ENCODE measurements around the gene SLC25A51. TPM values are rescaled to one million over a fixed set of nuclear protein-coding genes. Genes with fewer than 3 reads are reported as not detected.

The SLC25A51 gene
- total RNA-seq, 1 donor from 2014 or later = 93.1 TPM

DNA sequence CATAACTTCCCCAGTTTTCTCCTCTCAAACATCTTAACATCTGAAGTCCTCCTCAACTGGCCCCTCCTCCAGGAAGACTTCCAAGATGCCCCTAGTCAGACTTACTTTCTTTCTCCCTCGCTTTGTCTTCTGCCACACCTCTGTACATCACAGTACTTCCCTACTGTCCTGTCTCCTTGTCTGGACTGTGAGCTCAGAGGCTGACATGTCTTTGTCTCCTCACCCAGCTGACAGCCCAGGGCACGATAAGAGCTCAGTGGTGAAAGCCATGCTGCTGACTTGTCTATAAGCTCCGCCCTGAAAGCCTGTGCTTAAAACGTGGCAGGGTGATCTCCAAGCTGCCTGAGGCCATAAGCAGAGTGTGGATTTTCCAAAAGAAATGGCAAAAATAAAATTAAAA lies 33.0 kb upstream of the SLC25A51 start:
- DNase-seq = no peak

DNA sequence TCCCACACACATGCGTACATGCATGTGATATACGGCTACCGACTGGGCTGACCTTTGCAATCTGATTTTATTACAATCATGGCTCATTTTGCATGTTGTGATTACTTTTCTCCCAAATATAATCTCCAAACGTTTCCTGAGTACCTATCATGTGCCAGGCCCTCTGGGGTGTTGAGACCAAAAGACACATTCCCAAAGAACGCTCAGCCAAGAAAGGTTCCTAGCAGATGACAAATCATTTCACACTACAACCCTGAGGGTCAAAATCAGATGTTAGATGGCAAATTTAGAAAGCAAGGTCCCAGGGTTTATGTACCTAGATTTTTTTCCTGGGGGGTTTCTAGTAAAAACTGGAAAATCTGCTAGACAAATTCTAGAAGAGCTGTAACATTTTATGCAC lies 32.4 kb upstream of the SLC25A51 start:
- no peak for DNase-seq

DNA sequence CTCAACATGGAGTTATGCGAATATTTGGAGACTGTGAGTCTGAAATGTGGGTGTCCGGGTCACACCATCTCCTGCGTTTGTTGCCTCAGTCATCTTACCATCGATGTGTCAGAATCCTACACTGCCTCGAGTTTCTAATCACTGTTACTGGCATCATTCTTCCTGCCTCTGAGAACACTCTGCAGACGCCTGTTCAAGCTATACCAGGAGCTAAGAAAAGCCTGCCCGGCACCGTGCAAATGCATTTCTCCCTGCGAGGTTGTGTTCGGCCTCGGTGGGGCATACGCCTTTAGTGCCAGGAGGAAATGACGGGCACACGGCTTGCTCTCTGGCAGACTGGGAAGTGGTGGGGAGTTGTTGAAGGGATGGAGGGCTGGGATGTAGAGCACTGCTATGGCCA lies 31.2 kb upstream of the SLC25A51 start:
- no peak for DNase-seq

DNA sequence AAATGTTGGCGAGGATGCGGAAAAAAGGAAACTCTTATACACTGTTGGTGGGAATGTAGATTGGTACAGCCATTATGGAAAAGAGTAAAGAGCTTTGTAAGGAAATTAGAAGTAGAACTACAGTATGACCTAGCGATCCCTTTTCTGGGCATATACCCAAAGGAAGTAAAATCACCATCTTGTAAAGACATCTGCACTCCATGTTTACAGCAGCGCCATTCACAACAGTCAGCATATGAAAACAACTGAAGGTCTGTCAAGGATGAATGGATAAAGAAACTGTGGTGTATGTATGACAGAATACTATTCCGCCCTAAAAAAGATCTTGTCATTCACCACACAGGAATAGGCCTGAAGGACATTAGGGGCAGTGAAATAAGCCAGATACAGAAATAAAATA lies 27.7 kb upstream of the SLC25A51 start:
- peak; percentile 36 for DNase-seq

DNA sequence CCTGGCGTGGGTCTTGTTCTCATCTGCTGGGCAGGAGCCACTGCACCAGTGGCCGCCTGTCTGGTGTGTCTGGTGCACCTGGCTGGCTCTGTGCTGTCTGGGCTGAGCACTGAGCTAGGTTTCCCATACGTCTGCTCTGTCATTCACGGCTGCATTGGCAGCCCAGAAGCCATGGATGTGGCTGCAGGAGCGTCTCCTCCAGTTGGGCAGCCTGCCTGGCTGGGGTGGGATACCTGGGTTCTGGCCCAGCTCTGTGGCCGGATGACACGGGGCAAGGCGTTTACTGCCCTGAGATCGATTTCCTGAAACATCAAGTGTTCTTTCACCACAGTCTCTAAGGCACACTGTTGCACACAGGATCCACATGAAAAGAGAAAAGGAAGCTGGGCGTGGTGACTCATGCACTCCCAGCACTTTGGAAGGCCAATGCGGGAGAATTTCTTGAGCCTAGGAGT lies 25.5 kb upstream of the SLC25A51 start:
- DNase-seq = peak; percentile 88

DNA sequence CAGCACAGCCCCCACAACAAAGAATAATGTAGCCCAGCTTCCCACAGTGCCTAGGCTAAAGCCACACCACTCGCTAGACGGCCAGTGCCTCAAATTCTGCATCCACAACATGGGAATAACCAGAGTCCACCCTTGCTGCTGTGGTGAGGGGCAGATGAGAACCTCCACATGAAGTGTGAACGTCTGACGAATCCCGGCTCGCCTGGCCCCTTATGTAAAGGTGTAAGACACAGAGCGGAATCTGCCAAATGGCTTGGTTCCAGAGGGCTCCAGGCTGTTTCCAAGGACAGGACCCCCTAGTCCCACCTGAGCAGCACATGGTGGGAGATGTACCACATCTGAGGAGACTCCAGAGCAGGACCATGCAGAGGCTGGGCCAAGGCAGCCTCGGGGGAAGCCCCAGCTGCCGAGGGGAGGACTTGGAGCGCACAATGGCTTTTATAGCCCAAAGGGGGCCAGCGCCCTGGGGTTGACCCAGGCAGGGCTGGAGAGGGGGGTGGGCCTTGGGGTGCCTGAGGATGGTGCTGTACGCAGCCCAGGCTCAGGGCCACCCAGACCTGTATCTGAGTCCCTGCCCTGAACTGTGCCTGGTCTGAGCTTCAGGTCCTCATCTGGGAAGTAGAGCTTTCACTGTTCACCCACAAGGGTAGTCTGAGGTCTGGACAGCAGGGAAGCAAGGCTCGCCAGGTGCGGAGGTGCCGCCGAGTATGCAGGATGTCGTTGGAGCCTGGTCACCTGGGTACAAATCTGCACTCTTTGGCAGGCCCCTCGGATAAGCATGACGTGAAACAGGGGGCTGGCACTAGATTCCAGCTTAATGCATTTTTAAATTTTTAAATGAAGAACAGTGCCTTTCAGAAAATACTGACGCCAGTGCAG lies 24.9 kb upstream of the SLC25A51 start:
- no peak for DNase-seq

DNA sequence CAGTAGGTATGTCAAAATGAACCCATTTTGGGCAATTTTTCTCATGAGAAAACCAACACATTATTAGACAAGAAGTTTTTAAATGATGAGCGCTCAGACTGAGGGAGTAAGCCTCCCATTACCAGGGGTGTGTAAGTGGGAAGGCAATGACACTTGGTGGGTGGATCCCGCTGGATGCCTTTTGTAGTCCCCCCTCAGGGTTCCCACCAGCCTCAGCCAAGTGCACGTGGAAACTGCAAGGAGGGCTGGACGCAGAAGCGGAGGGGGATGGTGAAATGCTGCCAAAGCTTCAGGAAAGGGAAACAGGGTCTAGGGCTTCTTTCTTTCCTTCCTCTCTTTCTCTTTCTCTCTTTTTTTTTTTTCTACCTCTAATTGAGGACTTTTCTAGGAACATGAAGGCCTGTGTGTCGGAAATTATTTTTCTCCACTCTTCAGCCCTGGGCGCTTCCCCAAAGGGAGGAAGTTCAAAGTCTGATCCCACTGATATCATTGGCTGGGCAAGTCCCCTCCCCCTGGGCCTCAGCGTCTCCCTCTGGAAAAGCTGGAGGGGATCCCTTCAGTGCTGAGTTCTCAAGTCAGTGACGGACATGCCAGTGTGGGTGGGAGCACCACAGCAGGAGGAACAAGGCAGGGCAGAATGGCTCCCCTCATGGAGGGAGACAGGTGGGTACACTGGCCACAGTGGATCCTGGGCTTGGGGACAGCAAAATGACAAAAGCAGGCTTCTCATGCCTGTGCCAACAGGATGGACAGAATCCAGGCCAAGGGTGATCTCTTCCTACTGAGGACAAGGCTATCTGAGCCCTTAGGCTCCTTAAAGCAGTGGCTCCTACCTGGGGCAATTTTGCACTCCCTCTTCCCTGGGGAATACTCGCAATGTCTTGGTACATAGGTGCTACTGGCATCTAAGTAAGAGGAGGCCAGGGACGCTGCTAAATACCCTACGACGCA lies 23.9 kb upstream of the SLC25A51 start:
- DNase-seq = no peak

DNA sequence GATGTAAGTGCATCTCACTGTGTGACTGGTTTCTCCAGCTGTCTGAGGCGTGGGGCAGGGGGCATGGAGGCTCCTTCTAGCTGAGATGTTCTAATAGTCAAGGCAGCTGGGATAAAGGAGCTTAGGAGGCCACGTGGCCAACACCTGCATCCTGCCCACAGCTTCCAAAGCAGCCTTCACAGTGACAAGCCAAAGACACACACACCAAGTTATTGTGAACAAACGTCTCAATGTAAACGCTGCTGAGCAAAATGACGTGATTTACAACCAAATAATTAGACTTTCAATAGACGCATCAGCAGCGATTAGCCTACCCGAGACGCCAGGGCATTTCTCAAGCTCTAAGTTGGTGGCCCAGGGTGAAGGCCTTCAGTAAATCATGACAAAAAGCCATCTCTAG lies 23.2 kb upstream of the SLC25A51 start:
- DNase-seq = peak; percentile 43

DNA sequence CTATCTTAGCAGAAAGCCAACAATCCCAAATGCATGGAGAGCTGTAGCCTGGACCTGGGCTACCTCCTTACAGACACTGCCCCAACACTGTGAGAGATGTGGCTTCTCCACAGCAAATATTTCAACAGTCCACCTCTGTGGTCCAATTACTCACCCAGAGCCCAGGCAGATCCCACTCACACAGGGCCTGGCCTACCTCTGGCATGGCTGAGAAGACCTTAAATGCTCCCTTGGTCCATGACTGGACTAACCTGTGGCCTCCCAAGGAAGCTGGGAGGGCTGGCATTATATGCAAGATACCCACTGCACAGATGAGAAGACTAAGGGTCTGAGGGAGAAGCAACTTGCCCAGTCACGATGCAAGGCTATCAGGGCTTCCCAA lies 22.8 kb upstream of the SLC25A51 start:
- DNase-seq = no peak

DNA sequence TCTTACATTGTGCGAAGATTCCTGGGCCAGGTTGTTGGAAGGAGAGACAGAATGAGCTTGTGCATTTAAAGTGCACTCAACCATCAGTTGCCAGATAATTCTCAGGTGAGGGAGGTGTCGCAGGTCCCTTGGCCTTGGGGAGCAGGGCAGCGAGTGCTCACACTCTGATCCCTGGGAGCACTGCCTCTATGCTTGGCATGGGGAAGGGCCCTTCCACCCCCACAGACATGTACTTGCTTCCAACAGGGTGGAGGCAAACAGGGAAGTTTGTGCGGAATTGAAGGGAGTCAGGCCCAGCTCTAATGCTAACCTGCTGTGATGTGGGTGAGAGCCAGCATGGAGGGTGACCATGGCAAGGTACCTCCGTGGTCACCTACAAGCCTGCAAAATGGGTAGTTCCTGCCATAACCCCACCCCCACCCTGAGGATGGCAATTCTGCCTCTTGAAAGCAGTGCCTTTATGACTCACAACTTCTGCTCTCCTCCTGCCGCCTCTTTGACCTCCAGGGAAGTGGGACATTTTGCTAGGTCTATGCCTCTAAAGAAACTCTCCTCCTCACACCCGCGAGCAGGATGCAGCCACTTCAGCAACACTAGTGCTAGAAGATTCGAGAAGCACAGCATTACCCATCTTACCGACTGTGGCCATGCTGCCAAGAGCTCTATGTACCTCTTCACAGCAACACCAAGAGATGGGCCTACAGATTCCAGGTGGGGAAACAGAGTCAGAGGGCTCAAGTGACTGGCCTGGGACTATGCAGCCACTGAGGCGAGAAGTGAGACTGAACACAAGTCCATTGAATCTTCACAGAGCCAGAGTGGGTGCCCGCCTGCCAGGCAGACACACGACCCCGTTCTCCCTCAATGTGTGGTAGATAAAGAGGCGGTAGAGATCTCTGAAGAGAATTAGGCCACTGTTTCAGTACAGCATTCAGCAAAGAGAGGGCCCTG lies 22.1 kb upstream of the SLC25A51 start:
- DNase-seq = peak; percentile 52

DNA sequence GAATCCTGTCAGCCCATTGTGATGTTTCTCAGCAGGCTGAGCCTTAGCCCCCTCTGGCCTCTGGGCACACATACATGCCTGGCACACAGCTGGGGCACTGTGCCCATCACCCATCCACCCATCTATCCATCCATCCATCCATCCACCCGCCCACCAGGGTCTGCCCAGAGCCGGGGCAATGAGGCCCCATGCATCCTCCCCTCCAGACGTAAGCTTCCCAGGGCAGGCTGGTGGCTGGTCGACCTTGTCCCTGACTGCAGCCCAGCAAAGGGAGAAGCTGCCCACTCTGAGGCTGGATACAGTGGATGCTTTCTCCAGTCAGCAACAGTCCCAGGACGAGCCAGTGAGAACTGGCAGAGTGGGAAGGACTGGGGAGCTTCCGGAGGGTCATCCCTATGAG lies 21.1 kb upstream of the SLC25A51 start:
- DNase-seq = no peak

DNA sequence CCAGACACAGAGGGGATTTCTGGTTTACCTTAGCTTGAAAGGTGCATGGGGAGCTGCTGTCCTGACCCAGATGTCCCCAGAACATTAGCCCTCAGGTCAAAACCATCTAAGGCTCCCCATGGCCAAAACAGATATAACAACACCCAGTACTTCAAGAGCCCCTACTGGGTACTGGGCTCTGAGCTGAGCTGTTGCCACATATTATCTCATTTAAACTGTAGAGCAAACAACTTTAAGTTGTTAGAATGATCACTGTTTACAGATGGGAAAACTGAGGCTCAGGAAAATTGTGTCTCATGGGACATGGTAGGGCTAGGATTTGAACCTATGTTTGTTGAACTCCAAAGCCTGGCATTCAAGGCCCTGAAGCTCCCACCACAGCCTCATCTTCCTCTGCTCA lies 20.6 kb upstream of the SLC25A51 start:
- no peak for DNase-seq

DNA sequence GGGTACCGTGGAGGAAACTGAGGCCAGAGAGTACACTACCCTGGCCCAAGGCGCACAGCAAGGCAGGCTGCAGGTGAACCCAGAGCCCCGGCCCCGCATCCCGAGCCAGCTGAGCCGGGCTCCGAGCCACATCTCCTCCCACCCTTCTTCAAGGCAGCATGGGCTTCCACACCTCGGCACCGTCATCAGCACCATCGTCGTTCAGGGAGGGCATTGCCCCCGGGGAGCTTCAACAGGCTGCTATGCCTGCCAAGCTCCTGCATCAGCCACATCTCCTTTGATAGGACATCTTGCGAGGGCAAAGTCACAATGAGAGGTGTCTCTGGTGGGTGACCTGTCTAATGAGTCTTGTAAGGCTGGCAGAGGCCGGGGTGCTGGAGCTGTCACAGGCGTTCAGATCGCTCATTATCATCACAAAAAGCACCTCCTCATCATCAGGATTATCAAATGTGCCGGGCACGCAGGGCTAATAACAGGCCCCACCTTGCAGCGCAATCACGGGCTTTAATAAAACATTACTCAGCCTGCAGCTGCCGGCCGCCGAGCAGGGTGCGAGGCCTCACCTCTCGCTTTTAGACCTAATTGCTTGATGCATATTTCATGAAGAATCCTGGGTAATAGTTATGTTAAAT lies 20.0 kb upstream of the SLC25A51 start:
- no peak for DNase-seq

DNA sequence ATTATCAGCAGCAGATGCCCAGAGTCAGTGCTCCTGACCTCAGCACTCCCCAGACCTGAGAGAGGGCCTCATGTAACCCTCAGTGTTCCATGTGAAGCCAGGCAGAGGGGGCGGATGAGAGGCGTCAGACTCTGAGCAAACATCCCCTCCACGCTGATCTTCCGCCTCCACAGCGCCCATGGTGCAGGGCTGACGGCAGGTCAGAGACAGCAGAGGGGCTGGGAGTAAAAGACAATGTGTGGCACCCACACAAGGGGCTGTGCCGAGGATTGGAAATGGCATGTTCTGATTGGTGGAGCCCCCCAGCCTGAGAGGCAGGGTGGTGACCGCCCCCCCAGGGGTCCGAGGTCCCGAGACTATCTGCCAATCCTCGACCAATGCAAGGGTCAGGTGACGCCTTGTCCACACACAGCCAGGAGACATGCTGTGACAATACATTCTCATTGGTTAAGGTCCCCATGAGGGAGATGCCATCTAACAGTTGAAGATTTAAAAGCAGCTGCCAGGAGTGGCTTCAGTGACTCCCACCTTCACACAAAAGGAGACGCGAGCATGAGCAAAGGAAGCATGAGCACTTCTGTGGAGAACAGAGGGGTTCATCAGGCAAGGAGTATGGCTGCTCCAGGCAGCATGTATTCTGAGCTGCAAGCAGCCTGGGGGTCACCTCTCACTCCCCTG lies 19.3 kb upstream of the SLC25A51 start:
- no peak for DNase-seq

DNA sequence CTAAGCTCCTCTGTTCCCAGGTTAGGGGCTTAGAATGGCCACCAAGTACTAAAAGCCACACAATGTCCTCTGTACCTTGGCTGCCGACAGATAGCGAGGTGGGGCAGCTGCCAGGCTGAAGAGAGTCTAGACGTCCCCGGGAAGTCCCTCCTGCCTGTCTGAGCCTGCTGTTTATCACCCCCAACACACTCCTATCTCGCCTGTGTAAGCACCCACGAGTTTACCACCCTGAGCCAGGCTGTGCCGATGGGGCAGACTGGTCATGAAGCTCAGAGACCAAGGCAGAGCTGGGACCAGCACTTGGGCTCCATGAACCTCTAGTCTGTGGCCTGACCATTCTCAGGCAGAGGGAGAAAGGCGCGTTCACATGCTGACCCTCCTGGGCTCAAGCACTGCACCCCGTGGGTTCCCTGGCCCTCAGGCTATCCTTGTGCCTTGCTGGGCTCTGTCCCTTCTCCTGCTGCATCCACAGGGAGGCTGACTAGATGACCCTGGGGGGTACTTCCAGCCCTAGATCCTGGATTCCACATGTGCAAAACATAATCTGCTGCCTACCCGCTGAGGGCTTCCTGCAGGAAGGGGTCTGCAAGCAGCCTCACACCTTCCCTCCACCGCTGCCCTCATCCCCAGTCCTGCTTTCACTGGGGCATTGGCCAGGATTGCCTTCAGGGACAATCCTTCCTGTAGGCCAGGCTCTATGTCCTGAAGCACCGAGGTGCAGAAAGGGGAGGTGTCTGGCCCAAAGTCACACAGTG lies 18.6 kb upstream of the SLC25A51 start:
- no peak for DNase-seq

DNA sequence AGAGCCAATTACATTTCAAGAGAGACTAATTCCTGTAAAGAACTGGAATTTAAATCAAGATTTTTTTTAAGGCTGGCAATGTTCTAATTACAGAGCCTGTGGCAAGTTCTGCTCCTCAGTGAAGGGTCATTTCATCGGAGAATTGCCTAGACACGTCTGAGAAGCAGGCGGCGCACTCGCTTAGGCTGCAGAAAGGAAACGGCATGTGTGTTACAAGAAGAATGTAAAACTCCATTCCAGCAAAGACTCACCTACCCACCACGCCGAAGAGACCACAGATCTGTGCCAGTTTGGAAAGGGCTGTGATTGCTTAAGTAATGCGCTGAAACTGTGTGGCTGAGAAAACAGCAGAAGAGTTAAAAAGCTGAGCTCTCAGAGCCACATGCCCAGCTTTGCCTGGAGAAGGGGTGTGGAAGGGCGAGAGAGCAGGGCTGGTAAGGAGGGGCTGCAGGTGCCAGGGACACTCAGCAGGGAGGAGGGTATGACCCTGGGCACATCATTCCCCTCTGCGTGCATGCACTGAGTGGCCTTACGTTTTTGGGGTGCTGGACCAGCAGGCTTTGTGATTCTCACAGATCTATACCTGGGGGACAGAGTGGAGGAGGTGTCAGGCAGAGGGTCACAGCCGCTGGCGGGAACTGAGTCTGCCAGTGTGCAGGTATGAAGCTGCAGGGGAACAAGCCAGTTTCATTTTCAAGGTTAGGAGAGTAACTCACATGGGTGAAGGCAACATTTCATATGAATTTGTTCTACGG lies 17.8 kb upstream of the SLC25A51 start:
- no peak for DNase-seq

DNA sequence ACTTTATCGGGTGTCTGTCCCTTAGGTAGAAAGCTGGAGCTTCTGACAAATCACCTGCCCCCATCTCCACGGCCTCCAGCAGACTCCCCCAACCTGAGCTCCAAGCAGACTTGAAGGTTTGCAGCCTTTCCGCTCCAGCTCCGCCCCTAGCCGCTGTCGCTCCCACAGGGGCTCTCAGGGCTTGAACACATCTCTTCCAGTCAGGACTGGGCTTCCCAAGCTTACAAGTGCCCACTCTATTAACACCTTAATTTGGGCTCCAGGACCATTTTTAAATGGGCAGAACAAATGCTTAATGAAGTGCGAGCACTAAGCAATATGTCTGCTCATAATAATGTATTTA lies 17.2 kb upstream of the SLC25A51 start:
- no peak for DNase-seq

DNA sequence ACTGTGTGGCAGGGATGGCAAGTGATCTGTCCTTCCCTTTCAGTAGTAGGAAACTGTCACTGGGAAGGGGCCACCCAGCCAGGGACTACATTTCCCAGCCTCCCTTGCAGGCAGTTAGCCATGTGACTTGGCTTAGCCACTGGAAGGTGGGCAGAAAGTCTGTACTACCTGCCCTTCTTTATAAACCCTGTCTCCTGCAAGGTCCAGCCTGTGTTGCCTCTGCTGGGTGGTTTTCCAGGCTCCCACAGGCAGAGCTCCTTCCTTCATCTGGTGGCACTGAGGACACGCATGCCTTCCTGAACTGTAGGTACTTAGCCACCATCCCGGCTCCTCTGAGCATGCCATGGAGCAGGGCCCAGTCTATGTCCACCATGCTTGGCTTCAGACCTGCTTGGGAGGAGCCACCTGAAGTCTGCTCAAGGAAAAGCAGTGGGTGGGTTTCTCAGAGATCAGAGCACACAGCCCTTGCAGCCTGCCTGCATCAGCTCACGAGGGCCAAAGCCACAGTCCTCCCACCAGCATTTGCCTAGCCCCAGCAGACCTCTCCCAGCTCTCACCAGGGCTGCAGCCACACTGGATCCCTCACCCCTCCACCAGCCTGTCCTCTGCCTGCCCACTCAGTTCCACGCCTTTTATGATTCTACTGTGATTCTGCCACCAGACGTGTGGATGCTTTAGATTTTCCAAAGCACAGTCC lies 16.7 kb upstream of the SLC25A51 start:
- no peak for DNase-seq

DNA sequence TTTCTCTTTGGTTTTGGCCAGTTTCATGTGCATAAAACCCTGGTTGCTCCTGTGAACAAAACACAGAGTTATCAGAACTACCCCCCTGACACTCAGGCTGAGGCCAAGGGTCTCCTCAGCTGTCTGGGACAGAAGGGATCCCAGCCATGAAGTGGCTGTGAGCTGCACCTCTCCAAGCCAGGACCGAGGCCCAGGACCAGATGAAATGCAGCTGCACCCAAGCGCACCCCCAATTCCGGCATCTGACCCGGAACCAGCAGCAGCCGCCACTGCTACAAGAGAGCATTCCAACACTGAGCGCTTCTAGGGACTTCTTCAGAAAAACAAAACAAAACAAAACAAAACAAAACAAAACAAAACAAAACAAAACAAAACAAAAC lies 16.0 kb upstream of the SLC25A51 start:
- no peak for DNase-seq
